HG03280 (cell line): ENCODE measurements around the gene FKBP5.

Experiments used
- ATAC-seq: cut with Tn5 transposase; IDR thresholded peaks from one replicate; pipeline ENCODE4 v1.9.1; 2021; ENCODE audit warnings: mild to moderate bottlenecking, moderate library complexity; ENCODE audit not compliant: unreplicated experiment

Gene FKBP5

GRCh38 chr6:35665573-35665972 is 23.1 kb downstream of the FKBP5 start:
- no peak for ATAC-seq

DNA sequence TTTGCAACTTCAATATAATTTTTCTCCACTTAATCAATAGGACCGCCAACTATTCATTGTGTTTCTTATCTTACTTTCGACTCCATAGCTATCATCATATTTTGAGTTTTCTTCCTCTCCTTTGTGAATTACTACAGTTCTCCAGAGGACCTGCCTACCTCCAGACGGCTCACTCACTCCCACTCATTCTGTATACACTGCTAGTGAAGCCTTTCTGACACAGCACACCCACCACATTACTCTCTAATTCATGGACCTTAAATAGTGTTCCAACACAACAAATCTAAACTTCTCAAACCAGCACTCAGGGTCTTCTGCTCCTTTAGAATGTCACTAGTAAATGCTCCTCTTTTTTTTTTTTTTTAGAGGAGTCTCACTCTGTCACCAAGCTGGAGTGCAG is 23.8 kb downstream of the FKBP5 start:
- no peak for ATAC-seq

GRCh38 chr6:35663447-35664235 is 25.1 kb downstream of the FKBP5 start:
- no peak for ATAC-seq

DNA sequence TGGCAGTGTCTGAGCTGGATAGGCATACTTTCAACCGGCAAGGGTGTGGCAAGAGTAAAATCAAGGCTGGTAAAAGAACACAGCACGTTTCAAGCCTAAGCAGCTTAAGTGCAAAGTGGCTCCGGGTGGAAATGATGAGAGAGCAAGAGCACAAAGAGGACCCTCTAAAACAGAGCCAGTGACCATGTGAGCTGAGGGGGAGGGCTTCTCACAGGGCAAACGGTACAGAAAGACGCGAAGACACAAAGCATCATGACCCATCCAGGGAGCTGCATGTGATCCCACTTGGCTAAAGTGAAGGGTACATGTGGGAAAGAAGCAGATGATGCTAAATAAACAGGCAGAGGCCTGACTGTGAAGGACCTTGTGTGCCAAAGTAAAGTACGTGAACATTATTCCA is 25.7 kb downstream of the FKBP5 start:
- no peak for ATAC-seq

DNA sequence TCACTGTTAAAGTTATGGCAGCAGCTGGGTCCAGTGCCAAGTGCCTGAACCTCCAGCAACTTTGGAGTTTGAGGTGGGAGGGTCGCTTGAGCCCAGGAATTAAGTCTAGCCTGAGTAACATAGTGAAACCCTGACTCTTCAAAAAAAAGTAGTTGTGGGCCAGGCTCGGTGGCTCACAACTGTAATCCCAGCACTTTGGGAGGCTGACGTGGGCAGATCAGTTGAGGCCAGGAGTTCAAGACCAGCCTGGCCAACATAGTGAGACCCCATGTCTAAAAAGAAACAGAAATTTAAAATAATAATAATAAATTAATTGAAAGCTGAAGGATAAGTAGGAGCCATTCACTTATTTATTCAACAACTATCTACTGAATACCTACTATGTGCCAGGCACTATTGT is 33.8 kb downstream of the FKBP5 start:
- ATAC-seq: no peak

GRCh38 chr6:35651244-35651643 is 37.5 kb downstream of the FKBP5 start:
- ATAC-seq: no peak

DNA sequence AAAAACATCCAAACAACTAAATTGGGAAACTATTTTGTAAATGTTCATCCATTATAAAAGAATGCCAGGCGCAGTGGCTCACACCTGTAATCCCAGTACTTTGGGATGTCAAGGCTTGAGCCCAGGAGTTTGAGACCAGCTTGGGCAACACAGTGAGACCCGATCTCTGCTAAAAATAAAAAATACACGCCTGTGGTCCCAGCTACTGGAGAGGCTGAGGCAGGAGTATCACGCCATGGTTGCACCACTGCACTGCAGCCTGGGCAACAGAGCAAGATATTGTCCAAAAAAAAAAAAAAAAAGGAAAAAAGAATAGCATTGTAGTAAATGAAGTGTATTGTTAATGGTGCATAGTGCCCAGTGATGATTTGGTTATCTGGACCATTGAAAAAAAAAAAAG is 38.7 kb downstream of the FKBP5 start:
- ATAC-seq: no peak

GRCh38 chr6:35648203-35648602 is 40.5 kb downstream of the FKBP5 start:
- no peak for ATAC-seq

DNA sequence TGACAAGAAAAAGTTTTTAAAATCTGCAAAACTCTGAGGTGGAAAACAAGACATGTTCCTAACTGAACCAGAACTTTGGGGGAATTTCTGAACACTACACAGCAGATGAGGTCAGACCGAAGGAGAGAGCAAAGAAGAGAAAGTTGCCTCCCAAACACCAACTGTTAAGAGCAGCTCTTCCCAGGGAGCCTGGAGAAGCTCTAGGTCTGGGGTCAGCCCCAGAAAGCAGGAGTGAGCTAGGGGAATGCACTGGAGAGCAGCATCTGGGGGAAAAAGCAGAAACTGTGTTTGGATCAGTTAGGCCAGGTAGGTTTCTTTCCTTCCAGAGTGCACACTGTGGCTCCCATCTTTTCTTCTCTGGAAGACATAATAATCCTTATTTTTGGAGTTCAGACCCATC is 41.3 kb downstream of the FKBP5 start:
- no peak for ATAC-seq

GRCh38 chr6:35643162-35643535 is 45.6 kb downstream of the FKBP5 start:
- no peak for ATAC-seq

DNA sequence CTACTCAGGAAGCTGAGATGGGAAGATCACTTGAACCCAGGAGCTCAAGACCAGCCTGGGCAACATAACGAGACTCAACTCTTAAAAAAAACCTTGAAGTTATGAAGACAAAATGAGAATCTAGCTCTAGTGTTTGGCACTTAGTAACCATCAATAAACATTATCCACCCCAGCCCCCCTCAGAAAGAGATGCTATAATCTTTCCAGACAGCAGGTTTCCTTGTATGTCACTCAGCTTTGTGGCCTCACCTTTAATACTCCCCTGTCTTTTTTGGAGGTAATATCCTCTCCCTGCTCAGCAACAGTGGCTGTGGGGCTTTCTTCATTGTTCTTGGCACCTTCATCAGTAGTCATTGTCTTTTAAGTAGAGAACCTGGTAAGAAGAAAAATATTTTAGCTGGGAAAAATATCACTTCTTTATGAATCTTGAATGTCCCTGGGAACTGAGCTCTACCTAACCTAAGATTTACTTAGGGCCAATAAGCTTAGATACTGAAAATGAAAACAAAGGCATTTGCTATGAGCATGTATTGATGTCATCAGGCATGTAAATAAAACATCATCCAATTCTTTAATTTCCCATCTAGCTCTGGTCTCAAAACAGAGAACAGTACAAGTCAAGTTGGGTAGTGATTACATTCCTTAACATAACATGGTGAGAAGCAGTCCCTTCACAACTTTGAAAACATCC is 46.1 kb downstream of the FKBP5 start:
- no peak for ATAC-seq

DNA sequence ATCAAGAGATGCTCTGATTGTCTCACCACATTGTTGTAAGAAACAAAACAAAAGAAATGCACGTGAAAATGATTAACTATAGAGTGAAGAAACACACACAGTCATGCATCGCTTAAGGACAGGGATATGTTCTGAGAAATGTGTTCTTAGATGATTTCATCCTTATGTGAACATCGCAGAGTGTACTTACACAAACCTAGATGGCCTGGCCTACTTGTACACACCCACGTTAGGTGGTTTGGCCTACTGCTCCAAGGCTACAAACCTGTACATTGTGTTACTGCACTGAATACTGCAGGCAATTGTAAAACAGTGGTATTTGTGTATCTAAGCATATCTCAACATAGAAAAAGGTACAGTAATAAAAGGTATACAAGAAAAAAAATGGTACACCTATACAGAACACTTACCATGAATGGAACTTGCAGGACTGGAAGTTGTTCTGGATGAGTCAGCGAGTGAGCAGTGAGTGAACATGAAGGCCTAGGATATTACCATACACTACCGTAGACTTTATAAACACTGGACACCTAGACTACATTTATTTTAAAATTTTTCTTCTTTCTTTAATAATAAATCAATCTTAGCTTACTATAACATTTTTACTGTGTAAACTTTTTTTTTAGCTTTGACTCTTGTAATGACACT is 48.6 kb downstream of the FKBP5 start:
- ATAC-seq: no peak

- ATAC-seq: no peak
Measured at GRCh38 chr6:35638679-35639078, 50.0 kb downstream of the FKBP5 start.

- ATAC-seq: no peak
Measured at GRCh38 chr6:35637911-35638310, 50.8 kb downstream of the FKBP5 start.

DNA sequence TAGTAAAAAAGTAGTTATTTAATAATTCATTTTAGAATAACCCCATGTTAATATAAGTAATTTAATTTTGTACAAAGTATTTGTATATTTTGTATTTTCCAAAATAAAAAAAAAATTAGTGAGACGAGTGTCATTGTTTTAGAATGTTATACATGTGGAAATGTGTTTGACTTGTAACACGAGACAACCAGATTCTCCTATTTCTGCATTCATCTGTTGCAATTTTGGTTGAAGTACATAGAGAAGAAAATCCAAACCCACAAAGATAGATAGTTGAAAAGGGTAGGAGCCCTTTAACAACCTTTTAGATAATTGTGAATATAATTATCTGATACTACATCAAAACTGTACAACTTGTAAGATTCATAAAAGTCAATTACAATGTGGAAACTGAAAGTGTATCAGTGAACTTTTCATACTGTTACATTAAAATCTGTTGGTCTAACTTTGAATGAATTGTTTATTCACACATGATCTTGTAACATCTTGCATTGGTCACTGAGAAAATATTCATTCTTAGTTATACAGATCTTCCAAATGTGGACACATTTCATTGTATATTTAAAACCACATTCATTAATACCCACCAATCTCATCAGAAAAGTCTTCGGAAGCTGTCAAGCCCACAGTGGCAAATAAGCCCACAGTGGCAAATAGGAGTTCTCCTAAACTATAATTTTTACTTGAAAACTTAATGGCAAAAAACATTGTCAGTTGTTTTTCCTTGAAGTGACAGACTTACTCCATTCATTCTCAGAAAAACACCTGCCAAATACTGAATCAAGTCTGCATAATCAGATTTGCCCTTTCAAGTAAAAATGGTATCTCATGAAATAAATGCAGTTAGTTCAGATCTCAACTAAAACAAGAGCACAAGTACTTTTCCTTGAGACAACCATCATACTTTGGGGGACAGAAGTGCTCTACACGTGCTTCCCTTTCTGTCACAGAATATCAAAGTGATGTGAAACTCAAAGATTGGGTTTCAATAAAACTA is 52.8 kb downstream of the FKBP5 start:
- no peak for ATAC-seq

DNA sequence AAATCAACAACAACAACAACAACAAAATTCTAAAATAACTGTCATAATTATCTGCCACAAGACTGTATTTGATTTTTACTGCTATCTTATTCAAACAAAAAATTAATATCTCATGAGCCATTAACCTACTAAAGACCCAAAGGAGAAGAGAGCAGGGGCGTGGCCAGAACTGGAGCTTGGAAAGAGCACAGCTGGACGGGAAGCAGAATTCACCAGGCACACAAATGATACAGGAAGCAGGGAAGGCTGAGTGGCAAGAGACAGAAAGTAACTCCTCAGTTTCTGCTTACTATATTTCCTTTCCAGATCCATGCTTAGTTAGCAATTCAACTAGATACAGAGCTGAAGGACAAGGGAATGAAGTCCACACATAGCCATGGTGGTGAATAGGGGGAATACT is 54.4 kb downstream of the FKBP5 start:
- ATAC-seq: no peak

- ATAC-seq: no peak
Measured at GRCh38 chr6:35633579-35634089, 55.1 kb downstream of the FKBP5 start.

DNA sequence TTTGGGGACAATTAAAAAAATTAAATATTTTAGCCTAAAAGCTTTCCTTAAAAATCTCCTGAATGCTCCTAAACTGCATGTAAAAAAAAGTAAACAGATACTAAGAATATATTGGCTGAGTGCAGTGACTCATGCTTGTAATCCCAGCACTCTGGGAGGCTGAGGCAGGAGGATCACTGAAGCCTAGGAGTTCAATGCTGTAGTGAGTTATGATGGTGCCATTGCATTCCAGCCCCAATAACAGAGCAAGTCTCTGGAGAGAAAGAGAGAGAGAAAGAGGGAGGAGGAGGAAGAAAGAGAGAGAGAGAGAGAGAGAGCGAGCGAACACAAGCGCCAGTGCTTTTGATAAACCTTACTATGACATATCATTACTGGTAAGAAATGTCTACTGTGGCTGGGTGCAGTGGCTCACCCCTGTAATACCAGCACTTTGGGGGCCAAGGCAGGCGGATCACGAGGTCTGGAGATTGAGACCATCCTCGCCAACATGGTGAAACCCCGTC is 58.8 kb downstream of the FKBP5 start:
- no peak for ATAC-seq

GRCh38 chr6:35626401-35626800 is 62.3 kb downstream of the FKBP5 start:
- no peak for ATAC-seq

- no peak for ATAC-seq
Measured at GRCh38 chr6:35624341-35625070, 64.2 kb downstream of the FKBP5 start.
